Keratinocyte (primary cell): ENCODE results near the gene SLC25A12. TPM values are rescaled to one million over a fixed set of nuclear protein-coding genes. Genes with fewer than 3 reads are reported as not detected.
"Not testable (repeated sequence)": the region's sequence is repeated elsewhere in the genome, so short reads cannot be mapped to it uniquely, and the experiment has no call there.

Experiments used
- DNase-seq: peaks from one replicate; pipeline ENCODE4 v3.0.0-alpha.2; 2011; ENCODE audit warnings: low read depth, missing footprints, low spot score
- FAIRE-seq: peaks from 2 replicates; lab custom pipeline; 2011; peaks lifted over from hg19 to GRCh38; lab: Jason Lieb, UNC
- H2AFZ ChIP-seq: 2 replicates; pipeline ENCODE4 v1.6.0; 2012; ENCODE audit warnings: low read length, control low read depth, inconsistent platforms; ENCODE audit not compliant: control insufficient read depth
- H3K27ac ChIP-seq: 2 replicates; pipeline ENCODE4 v1.5.1; 2011; ENCODE audit warnings: low read length; ENCODE audit not compliant: control insufficient read depth, insufficient read depth
- H3K27me3 ChIP-seq: 3 replicates; pipeline ENCODE4 v1.6.0; 2011; ENCODE audit warnings: low read length; ENCODE audit not compliant: control insufficient read depth, insufficient read depth; ENCODE audit errors: extremely low read depth
- H3K36me3 ChIP-seq, 2 experiments: 2 replicates in 1 of 2; 3 replicates in 1 of 2; pipeline ENCODE4 v1.5.1; 2011; ENCODE audit warnings: low read length in 2 of 2, mild to moderate bottlenecking in 1 of 2; ENCODE audit not compliant: control insufficient read depth in 2 of 2, insufficient read depth in 2 of 2; ENCODE audit errors: extremely low read depth in 1 of 2
- H3K4me1 ChIP-seq: 3 replicates; pipeline ENCODE4 v1.5.1; 2011; ENCODE audit warnings: low read length; ENCODE audit not compliant: control insufficient read depth, insufficient read depth; ENCODE audit errors: extremely low read depth
- H3K4me2 ChIP-seq: 3 replicates; pipeline ENCODE4 v1.6.0; 2011; ENCODE audit warnings: low read depth, low read length; ENCODE audit not compliant: control insufficient read depth, insufficient read depth; ENCODE audit errors: extremely low read depth
- H3K4me3 ChIP-seq, 3 experiments: fragments of 200-600 bp in 1 of 3; sonication (generic) in 1 of 3; 2 replicates in 2 of 3; 3 replicates in 1 of 3; pipeline ENCODE4 v1.5.1; 2011 to 2016; ENCODE audit warnings: low read length in 3 of 3, mild to moderate bottlenecking in 3 of 3, control low read depth in 2 of 3, inconsistent platforms in 1 of 3, low read depth in 1 of 3, mixed read lengths in 1 of 3, mixed run types in 1 of 3, moderate library complexity in 1 of 3; ENCODE audit not compliant: control insufficient read depth in 2 of 3, insufficient read depth in 2 of 3; ENCODE audit errors: extremely low read depth in 1 of 3
- H3K79me2 ChIP-seq: 2 replicates; pipeline ENCODE4 v1.6.0; 2012; ENCODE audit warnings: low read length; ENCODE audit not compliant: control insufficient read depth, insufficient read depth
- H3K9ac ChIP-seq: 3 replicates; pipeline ENCODE4 v1.6.0; 2011; ENCODE audit warnings: low read length; ENCODE audit not compliant: control insufficient read depth, insufficient read depth; ENCODE audit errors: extremely low read depth
- H3K9me1 ChIP-seq: 3 replicates; pipeline ENCODE4 v1.6.0; 2011; ENCODE audit warnings: low read length; ENCODE audit not compliant: control insufficient read depth, insufficient read depth; ENCODE audit errors: extremely low read depth
- H3K9me3 ChIP-seq: 2 replicates; pipeline ENCODE4 v1.5.1; 2012; ENCODE audit warnings: low read depth, low read length; ENCODE audit not compliant: control insufficient read depth
- H4K20me1 ChIP-seq: 3 replicates; pipeline ENCODE4 v1.6.0; 2011; ENCODE audit warnings: low read length; ENCODE audit not compliant: control insufficient read depth, insufficient read depth; ENCODE audit errors: extremely low read depth
- EZH2 ChIP-seq: IDR thresholded peaks from one replicate; pipeline ENCODE4 v1.6.1; 2012; ENCODE audit warnings: inconsistent platforms, mild to moderate bottlenecking, low read length, moderate library complexity
- dilution Hi-C: fragments of 300-500 bp; cut with MboI; formaldehyde crosslinking; loops from one replicate; pipeline ENCODE4 v1.7.0; 2020; ENCODE audit warnings: low sequenced_read_pairs; ENCODE audit not compliant: extremely low pct_ligation_motif_present
- polyA plus RNA-seq, 5 experiments: library from polyadenylated mRNA; depleted of rRNA in 3 of 5; stranded (reverse) in 3 of 5; stranded (forward) in 1 of 5; unstranded in 1 of 5; fragments of >200 nt; gene quantifications; 1 replicate in 1 of 5; 2 replicates in 3 of 5; 3 replicates in 1 of 5; pipeline versions ENCODE4 v1.2.1 to v1.2.3, GENCODE V29; 2011 to 2012; ENCODE audit warnings: missing spikeins in 2 of 5, low read depth in 1 of 5, low replicate concordance in 1 of 5
- TF ChIP-seq, protein P1 (sequence below), 3 experiments: IDR thresholded peaks in 1 of 3; conservative IDR thresholded peaks in 1 of 3; optimal IDR thresholded peaks in 1 of 3; 2 replicates in 2 of 3; 3 replicates in 1 of 3; pipeline versions ENCODE3 to v1.5.1; 2011; ENCODE audit warnings: low read length in 3 of 3, mild to moderate bottlenecking in 3 of 3, moderate library complexity in 2 of 3, control low read depth in 1 of 3, inconsistent platforms in 1 of 3; ENCODE audit not compliant: insufficient read depth in 2 of 3; ENCODE audit errors: extremely low read depth in 1 of 3

Gene SLC25A12
- polyA plus RNA-seq, 1 donor (not counting 4 experiments of a cell fraction or from before 2014, with no cell fraction given), result 27.7 TPM

DNA sequence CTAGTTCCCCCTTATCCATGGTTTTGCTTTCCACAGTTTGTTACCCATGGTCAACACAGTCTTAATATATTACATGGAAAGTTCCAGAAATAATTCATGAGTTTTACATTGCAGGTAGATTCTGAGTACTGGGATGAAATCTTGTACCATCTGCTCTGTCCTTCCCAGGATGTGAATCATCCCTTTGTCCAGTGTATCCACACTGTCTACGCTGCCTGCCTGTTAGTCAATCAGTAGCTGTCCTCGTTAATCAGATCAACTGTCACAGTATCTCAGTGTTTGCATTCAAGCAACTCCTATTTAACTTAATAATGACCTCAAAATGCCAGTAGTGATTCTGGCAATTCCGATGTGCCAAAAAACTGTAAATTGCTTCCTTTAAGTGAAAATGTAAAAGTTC, 130.4 kb downstream of the SLC25A12 start:
- H3K4me3 ChIP-seq, result no peak overlapping the region
- dilution Hi-C loops, result no loop called here
- TF ChIP-seq, protein P1, sequence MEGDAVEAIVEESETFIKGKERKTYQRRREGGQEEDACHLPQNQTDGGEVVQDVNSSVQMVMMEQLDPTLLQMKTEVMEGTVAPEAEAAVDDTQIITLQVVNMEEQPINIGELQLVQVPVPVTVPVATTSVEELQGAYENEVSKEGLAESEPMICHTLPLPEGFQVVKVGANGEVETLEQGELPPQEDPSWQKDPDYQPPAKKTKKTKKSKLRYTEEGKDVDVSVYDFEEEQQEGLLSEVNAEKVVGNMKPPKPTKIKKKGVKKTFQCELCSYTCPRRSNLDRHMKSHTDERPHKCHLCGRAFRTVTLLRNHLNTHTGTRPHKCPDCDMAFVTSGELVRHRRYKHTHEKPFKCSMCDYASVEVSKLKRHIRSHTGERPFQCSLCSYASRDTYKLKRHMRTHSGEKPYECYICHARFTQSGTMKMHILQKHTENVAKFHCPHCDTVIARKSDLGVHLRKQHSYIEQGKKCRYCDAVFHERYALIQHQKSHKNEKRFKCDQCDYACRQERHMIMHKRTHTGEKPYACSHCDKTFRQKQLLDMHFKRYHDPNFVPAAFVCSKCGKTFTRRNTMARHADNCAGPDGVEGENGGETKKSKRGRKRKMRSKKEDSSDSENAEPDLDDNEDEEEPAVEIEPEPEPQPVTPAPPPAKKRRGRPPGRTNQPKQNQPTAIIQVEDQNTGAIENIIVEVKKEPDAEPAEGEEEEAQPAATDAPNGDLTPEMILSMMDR (optimal IDR thresholded peaks at IDR 0.05 in 1 of 3, IDR thresholded peaks at IDR 0.05 in 1 of 3, conservative IDR thresholded peaks at IDR 0.05 in 1 of 3; ENCODE audit: extremely low read depth in 1 of 3, insufficient read depth in 2 of 3, low read length in 3 of 3), result no peak
- no peak for TF ChIP-seq EZH2
- H3K36me3 ChIP-seq, result peaks cover 4 to 8% of the 10 kb centered on the region in 2 experiments
- no peak overlapping the region for H3K4me2 ChIP-seq
- peaks cover 9% of the 10 kb centered on the region for H3K4me1 ChIP-seq
- H4K20me1 ChIP-seq, result no peaks in the 10 kb centered on the region
- no peak overlapping the region for H2AFZ ChIP-seq
- no peaks in the 10 kb centered on the region for H3K27me3 ChIP-seq
- no peaks in the 10 kb centered on the region for H3K9me1 ChIP-seq
- H3K79me2 ChIP-seq, result no peaks in the 10 kb centered on the region
- no peak overlapping the region for H3K9ac ChIP-seq
- no peak overlapping the region for H3K27ac ChIP-seq
- no peak for DNase-seq
- no peaks in the 10 kb centered on the region for H3K9me3 ChIP-seq
- peak; percentile 57 for FAIRE-seq

DNA sequence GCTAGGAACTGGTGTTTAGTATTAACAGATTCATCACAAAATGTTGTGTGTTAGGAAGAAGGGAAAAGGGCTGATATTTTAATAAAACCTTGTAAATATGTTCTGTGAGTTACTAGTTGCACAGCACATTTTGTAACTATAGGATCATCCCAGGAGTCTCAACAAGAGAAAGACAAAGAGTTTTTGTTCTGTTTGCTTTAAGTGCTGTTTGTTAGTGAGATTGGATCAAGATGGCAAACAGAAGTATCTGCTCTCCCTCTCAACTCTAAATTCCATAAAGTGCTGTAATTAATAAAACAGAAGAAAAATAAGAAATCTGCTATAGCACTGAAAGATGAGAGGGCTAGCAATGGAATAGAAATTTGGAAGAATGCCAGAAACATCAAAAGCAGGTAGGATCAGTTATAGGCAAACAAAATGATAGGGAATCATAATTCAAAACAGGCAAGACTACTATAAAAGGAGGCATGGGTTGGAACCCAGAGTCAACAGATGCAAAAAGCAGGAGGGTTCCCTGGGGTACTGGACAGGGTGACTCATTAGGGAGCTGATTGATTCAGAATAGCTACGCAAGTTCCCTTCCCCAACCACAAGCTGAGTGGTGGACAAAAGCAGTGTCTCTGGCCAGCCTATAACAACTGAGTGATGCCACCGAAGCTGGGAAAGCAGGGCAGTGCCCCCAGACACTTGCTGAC, 131.0 kb downstream of the SLC25A12 start:
- DNase-seq (no peak), FAIRE-seq (no peak)
- H3K79me2 ChIP-seq, result no peaks in the 10 kb centered on the region
- H3K4me2 ChIP-seq, result no peak overlapping the region
- H3K27me3 ChIP-seq, result no peaks in the 10 kb centered on the region
- H4K20me1 ChIP-seq, result no peaks in the 10 kb centered on the region
- no peaks in the 10 kb centered on the region for H3K9me3 ChIP-seq
- H2AFZ ChIP-seq, result no peak overlapping the region
- H3K9me1 ChIP-seq, result no peaks in the 10 kb centered on the region
- H3K4me1 ChIP-seq, result peaks cover 9% of the 10 kb centered on the region
- peaks cover 4 to 8% of the 10 kb centered on the region in 2 experiments for H3K36me3 ChIP-seq
- no peak overlapping the region for H3K9ac ChIP-seq
- no peak for TF ChIP-seq EZH2
- TF ChIP-seq, protein P1 (optimal IDR thresholded peaks at IDR 0.05 in 1 of 3, IDR thresholded peaks at IDR 0.05 in 1 of 3, conservative IDR thresholded peaks at IDR 0.05 in 1 of 3; ENCODE audit: extremely low read depth in 1 of 3, insufficient read depth in 2 of 3, low read length in 3 of 3), result no peak
- dilution Hi-C loops, result no loop called here
- no peak overlapping the region for H3K4me3 ChIP-seq
- no peak overlapping the region for H3K27ac ChIP-seq

DNA sequence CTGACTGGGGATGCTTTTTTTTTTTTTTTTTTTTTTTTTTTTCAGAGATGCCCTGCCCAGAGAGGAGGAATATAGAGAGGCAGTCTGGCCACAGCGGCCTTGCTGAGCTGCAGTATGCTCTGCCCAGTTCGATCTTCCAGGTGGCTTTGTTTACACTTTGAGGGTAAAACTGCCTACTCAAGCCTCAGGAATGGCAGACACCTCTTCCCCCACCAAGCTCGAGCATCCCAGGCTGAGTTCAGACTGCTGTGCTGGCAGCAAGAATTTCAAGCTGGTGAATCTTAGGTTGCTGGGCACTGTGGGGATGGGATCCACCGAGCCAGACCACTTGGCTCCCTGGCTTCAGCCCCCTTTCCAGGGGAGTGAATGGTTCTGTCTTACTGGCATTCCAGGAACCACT, 132.9 kb downstream of the SLC25A12 start:
- H3K9ac ChIP-seq, H3K9me3 ChIP-seq, H2AFZ ChIP-seq, H3K27me3 ChIP-seq, FAIRE-seq, H4K20me1 ChIP-seq, H3K27ac ChIP-seq, H3K4me3 ChIP-seq, H3K9me1 ChIP-seq, H3K36me3 ChIP-seq, H3K4me2 ChIP-seq, H3K4me1 ChIP-seq, DNase-seq, dilution Hi-C loops, H3K79me2 ChIP-seq: not testable (repeated sequence)

DNA sequence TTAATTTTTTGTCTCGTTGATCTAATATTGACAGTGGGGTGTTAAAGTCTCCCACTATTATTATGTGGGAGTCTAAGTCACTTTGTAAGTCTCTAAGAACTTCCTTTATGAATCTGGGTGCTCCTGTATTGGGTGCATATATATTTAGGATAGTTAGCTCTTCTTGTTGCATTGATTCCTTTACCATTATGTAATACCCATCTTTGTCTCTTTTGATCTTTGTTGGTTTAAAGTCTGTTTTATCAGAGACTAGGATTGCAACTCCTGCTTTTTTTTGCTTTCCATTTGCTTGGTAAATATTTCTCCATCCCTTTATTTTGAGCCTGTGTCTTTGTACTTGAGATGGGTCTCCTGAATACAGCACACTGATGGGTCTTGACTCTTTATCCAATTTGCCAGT, 135.3 kb downstream of the SLC25A12 start:
- dilution Hi-C loops, H3K4me1 ChIP-seq, H3K9me3 ChIP-seq, H3K4me2 ChIP-seq, H3K27ac ChIP-seq, DNase-seq, H3K79me2 ChIP-seq, H4K20me1 ChIP-seq, H3K27me3 ChIP-seq, H3K9me1 ChIP-seq, H3K9ac ChIP-seq, H3K36me3 ChIP-seq, H2AFZ ChIP-seq, FAIRE-seq, H3K4me3 ChIP-seq: not testable (repeated sequence)
